HG03354 (cell line): ENCODE measurements around the gene CHRNG.

Source experiments
- ATAC-seq: cut with Tn5 transposase; IDR thresholded peaks from one replicate; pipeline ENCODE4 v1.9.1; 2021; ENCODE audit warnings: mild to moderate bottlenecking; ENCODE audit not compliant: unreplicated experiment, poor library complexity, severe bottlenecking

Gene CHRNG

GRCh38 chr2:232503809-232504323 is 35.6 kb upstream of the CHRNG start:
- no peak for ATAC-seq

- ATAC-seq: no peak
Measured at GRCh38 chr2:232504438-232504837, 35.1 kb upstream of the CHRNG start.

GRCh38 chr2:232505856-232506255 is 33.6 kb upstream of the CHRNG start:
- ATAC-seq: no peak

- ATAC-seq: no peak
Measured at GRCh38 chr2:232506709-232507108, 32.8 kb upstream of the CHRNG start.

- no peak for ATAC-seq
Measured at GRCh38 chr2:232508251-232508650, 31.2 kb upstream of the CHRNG start.

GRCh38 chr2:232511336-232511890 is 28.1 kb upstream of the CHRNG start:
- no peak for ATAC-seq

GRCh38 chr2:232512602-232513001 is 26.9 kb upstream of the CHRNG start:
- ATAC-seq: no peak

GRCh38 chr2:232513353-232513752 is 26.1 kb upstream of the CHRNG start:
- ATAC-seq: no peak

- no peak for ATAC-seq
Measured at GRCh38 chr2:232515639-232516038, 23.9 kb upstream of the CHRNG start.

GRCh38 chr2:232516551-232516950 is 22.9 kb upstream of the CHRNG start:
- ATAC-seq: no peak

- no peak for ATAC-seq
Measured at GRCh38 chr2:232518844-232519243, 20.6 kb upstream of the CHRNG start.

- no peak for ATAC-seq
Measured at GRCh38 chr2:232519581-232520438, 19.7 kb upstream of the CHRNG start, which contains the start of gene PRSS56. TSS of gene PRSS56 (plus strand) at chr2:232520388. CDS start at chr2:232520599, 211 bp downstream.

GRCh38 chr2:232520489-232520888 is 19.0 kb upstream of the CHRNG start:
- ATAC-seq: no peak

- ATAC-seq: no peak
Measured at GRCh38 chr2:232521098-232521497, 18.4 kb upstream of the CHRNG start.

- no peak for ATAC-seq
Measured at GRCh38 chr2:232521959-232522622, 17.4 kb upstream of the CHRNG start.

GRCh38 chr2:232522623-232523401 is 16.7 kb upstream of the CHRNG start:
- no peak for ATAC-seq

GRCh38 chr2:232523402-232523681 is 16.1 kb upstream of the CHRNG start:
- no peak for ATAC-seq

- no peak for ATAC-seq
Measured at GRCh38 chr2:232523682-232524597, 15.6 kb upstream of the CHRNG start.

GRCh38 chr2:232524771-232525170 is 14.7 kb upstream of the CHRNG start:
- no peak for ATAC-seq
